ENCODE data around the gene MARCHF3.

The MARCHF3 gene

DNA sequence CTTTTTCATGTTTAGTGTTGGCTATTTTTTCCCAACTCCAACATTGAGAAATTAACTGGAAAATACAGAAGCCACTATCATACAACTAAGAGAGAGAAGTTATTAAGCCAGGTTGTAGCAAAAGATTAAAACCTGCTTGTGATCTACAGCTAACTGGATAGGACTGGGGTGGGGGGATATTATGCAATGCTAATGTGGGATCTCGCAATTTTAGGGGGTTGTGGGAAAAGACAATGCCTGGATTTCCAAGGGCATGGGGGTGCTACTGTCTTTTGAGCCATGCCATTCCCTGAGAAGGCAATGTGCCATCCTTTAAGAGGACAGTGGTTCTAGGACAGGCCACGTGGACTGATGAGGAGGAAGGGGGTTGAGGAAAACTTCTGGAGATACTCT lies 46.5 kb downstream of the MARCHF3 start:
- DNase-seq (ENCODE audit: low read depth in 2 of 2) = no peak

DNA sequence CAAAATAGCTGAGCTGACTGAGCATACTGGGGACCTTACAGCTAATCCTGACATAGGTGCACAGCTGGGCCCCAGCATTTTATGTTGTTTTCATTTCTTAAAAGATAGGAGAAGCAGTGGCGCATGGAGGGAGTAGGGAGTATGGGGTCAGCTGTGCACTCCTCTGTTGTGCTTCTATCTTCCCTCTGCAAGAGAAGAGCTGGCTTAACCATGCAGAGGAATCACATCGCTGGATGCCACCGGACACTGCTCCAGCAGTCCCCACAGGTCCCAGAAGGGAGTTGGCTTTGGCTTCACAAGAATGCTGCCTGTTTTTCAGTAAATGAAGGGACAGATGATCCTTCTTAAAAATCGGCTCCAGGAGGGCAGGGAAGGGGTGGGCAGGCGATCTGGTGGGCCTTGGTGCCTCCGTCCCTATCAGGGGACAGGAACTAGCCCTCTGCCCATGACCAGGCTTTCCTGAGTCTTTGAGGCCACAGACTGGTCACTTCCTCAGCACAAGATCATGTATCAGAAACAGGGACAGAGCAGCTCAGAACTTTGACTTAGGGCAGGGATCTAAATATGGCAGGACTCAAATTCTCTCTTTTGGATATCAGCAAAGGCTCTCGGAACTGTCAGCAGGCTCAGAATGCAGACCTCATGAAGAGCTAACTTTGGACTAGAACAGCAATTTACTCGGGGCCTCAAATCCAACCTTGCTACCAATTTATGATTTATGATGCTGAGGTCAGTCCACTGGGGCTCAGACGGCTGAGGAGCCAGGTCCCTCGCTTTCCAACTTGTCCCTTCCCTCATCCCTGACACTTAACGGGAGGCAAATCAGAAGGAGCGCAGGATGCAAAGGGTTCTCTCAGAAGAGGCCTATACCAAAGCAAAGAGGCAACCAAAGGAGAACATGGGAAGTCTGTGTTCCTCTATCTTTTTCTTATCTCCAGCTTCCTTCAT lies 47.2 kb downstream of the MARCHF3 start:
- DNase-seq (ENCODE audit: low read depth in 2 of 2) = no peak

DNA sequence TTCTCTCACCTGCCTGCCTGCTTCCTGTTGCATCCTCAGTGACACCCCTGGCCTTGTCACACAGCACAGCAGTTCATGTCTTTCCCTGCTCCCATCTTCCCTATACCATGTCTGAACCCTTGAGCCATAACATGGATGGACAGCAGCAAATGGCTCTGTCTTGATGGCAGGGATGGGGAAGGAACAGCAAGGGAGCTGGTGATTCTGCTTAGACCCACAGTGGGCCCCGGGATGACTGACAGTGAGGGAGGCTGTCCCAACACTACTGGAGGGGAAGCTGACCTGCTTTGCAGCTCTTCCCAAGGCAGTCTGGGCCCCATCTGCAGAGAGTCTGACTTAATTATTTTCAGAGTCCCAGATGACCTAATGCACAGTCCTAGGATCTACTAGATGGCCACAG lies 48.2 kb downstream of the MARCHF3 start:
- DNase-seq (ENCODE audit: low read depth in 2 of 2) = no peak

DNA sequence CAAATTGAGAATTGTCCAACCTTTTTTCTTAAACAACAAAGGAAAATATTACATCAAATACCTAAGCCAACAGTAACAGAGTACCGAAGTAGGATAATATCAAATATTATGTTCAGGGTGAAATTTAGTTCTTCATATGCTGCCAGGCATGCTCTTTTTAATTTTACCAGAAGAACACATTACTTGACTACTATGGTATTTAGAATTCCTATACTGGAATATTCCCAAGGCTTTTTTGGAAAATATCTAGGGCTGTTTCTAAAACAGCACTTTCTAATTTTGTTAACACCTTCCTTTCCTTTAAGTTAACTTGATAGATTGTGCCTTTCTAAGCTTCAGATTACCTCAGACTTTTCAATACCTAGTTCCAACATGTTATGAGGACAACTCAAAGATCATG lies 48.7 kb downstream of the MARCHF3 start:
- DNase-seq (ENCODE audit: low read depth in 2 of 2) = no peak

DNA sequence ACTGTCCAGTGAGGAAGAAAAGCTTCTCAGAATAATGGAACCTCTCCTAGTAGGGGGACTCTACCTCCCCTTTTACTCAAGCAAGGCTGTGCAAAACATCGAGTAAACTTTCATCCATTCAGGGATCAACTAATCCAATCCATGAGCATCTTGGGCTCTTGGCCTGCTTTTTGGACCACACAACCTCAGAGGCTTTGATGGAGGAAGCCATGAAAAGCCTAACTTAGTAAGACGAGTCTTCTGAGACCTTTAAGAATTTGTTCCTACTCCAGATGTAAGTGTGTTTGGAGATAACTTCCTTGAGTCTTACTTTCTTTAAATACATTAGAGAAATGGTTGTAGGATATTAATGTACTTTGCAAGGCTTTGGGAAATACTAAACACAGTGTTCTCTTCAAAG lies 49.1 kb downstream of the MARCHF3 start:
- DNase-seq (ENCODE audit: low read depth in 2 of 2) = no peak

DNA sequence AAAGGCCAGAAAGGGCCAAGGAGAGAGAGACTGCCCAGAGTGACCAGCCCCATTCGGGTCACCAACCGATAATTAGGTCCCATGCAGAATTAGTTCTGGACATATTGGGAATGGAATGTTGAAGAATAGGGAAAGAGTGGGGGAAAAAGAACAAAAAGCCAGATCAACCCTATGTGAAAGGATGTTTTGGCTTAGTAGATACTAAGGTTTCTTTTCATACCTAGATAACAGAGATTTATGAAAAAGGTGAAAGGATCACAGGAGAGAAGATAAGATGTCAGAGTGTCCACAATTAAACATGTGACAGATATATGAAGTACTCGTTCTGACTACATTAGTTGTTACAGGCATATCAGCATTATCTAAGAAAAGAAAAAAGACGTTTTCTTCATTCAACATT lies 52.1 kb downstream of the MARCHF3 start:
- DNase-seq (ENCODE audit: low read depth in 2 of 2) = no peak

DNA sequence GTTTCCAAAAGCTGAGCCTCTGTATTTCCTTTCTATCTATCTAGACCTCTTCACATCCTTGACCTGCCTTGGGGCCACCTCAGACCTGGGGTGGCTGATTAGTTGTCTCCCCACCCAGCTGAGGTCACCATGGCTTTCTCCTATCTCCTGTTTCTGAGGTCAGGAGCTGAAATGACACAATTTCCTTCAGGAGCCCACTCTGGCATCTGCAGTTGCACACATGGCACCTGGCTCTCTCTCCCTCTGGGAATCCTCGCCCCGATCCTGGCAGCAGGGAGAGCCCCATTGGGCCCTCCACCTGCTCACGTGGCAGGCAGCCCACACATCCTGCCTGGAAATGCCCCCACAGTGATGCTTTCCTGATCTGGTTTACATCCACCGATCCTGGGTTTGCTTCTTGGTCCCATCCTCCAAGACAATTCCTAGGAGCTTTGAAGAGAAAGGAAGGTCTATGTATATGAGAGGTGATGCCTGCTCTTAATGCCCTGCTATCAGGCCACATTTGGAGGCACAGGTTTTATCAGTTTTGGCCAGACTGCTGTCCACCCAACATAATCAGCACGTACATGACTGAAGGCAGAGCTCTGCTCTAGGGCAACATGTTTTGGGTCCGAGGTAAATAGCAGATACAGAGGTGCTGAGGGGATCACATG lies 53.7 kb downstream of the MARCHF3 start:
- DNase-seq (ENCODE audit: low read depth in 2 of 2) = no peak

DNA sequence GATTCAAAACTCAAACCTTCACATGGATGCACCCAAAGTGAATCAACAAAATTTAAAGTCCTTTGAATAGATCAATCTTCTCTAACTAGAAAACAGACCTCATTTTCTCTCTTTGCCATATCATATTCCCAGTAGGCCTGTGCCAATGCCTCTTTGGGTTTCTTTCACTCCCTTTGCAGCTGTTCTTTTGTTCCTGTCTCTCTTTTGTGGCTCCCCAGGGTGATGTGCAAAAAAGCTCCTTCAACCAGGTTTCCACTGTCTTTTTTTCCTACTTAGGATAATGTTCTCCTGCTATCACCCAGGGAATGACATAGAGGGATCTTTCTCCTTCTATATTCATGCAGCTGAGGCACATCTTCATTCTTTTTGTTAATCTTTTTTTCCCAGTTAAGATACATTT lies 54.6 kb downstream of the MARCHF3 start:
- no peak for DNase-seq (ENCODE audit: low read depth in 2 of 2)

DNA sequence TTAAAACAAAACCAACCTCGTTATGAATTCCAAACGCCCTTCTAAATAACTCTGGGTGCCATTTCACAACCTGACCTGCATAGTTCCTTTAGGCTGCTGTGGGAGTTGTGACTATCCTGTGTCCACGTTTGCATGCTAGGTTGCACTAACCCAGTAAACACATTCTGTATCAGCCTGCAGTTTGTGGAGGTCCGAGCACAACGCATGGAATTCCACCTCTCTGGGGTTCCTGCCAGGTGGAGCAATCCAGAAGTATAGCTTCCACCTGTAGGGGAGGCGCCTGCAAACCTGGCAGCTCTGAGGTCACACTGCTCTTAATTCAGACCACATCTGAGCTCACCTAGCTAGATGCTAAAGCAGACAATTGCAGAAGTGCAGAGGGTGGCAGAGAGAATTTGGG lies 57.2 kb downstream of the MARCHF3 start:
- DNase-seq (ENCODE audit: low read depth in 2 of 2) = no peak

DNA sequence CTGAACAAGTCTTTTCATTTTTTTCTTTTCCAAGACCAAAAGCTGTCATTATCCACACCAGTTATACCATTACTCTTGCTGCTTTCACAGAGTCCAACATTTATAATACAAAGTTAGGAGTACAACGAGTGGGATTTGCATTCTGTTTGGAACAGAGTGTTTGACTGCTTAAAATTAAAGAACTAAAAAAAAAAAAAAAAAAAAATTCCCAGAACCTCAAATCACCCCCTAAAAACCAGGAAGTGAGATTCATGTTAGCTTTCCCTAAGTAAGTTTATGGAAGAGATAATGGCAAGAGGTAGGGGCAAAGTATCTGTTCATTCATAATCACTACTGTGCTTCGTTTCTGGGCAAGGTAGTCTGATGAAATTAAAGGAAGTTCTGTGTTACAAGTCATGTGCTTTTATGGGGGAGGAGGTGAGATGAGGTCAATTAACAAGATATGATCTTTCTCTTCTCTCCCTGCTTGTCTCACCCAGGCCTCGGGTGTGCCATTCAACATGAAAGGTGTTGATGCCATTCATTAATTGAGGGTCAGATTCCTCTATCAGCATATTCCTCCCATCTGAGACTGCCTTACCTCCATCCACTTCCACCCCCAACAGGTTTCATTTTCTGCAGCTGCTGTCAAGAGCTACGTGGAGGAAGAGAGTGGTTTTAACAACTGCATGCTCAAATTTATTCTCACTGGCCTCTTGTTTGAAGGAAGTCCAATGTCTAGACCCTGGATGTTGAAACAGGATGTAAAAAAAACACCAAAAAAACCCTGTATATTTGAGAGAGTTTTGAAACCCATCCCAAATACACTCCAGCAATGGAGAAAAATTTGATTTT lies 58.1 kb downstream of the MARCHF3 start:
- no peak for DNase-seq (ENCODE audit: low read depth in 2 of 2)

DNA sequence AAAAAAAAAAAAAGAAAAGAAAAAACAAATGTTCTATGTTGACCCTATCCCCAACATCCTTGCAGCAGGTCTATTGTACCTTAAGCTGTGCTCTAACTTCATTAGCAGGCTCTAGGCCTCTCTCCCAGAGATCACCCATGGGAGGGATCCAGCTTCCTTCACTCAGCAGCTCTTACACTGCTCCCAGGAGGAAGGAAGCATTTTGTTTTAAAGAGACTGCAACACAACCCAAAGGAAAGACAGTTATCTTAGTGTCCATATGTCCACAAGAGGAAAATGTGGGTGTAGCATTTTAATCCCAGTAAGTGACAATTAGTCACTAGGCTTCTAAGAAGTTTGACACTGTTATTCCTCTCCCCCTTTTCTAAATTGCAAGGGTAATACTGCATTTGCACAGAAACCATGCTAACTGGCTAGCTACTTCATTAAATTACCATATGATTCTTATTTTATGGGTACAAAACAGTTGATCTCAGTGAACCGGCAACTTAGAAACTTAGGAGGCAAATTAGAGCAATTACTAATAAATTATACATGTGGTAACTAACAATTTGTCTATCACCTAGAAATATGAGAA lies 58.8 kb downstream of the MARCHF3 start:
- DNase-seq (ENCODE audit: low read depth in 2 of 2) = no peak

DNA sequence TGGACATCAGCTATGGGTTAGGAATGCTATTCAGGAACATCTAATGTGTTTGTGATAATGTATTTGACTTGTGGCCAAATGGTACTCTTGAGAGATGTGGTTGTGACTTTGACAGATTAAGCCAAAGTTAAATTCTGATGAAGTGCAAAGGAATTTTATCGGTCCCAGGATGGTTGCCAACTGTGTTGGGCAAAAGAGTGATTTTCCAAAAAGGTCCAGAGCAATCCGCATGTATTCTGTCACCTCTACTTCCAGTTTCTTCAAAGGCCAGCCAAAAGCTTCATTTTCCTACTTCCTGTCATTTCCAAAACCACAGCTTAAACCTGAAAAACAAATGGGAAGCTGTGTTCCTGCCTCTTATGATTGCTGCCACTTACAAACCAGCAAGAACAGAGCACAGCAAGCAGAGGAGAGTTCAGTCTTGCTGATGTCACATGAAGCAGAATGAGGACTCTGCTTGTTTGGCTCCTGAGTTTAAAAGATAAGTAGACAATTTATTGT lies 59.8 kb downstream of the MARCHF3 start:
- DNase-seq (ENCODE audit: low read depth in 2 of 2) = no peak

DNA sequence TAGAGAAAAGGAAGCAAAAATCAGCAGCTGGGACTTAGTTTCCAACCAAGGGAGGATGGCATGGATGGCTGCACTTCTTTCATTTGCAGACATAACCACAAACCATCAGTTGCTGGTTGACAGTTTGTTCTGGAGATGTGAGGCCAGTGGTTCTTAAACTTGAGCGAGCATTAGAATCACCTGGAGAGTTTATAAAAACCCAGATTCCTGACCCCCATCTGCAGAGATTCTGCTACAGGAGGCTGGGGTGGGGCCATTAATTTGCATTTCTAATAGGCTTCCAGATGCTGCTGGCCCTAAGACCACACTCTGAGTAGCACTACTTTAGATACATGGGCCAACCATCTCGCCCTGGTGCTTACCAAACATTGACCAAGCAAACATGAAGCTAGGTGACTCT lies 60.8 kb downstream of the MARCHF3 start:
- no peak for DNase-seq (ENCODE audit: low read depth in 2 of 2)

DNA sequence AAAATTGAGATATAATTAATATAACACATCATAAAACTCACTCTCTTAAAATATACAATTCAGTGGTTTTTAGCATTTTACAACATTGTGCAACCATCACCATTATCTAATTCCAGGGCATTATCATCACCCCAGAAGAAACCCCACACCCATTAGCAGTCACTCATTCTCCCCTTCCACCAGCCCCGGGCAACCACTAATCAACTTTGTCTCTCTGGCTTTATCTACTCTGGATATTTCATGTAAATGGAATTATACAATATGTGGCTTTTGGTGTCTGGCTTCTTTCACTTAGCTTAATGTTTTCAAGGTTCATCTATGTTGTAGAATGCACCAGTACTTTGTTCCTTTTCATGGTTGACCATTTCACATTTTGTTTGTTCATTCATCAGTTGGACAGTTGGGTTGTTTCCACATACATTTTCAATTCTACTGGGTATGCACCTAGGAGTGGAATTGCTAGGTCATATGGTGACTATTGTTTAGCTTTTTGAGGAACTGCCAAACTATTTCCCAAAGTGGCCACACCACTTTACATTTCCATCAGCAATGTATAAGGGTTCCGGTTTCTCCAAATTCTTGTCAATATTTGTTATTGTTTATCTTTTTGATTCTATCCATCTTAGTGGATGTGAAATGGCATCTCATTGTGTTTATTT lies 62.4 kb downstream of the MARCHF3 start:
- DNase-seq (ENCODE audit: low read depth in 2 of 2) = no peak

DNA sequence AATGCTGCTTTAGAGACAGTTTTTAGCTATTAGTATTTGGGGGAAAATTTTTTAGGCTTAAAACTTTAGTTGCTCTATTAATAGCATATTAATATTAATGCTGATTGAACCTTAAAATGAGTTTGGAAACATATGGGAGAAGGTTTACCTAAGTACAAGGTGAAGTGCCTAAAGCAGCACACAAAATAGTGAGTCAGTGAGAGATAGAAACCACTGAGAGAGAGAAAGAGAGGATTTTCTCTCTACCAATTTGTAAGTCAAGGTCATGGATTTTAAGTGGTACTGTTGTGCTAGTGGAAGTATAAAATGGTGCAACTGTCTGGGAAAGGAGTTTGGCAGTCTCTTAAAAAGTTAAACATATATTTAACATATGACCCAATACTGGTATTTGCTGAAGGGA lies 64.9 kb downstream of the MARCHF3 start:
- DNase-seq (ENCODE audit: low read depth in 2 of 2) = no peak

DNA sequence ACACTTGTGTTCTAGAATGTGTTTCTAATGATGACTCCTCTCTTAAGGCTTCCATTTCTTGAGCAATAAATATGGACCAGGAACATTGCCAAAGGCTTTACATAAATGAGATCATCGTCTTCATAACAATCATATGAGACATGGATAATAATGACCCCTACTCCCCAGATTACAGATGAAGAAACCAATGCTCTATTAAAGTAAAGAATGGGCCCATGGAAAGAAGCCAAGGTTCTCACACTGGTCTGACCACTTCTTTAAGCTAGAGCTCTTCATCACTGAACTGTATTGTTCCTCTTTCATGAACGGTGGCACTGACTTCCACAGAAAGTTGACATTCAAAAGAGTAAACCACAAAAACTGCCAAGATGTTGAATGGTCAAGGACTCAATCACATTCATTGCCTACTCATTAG lies 65.3 kb downstream of the MARCHF3 start:
- no peak for DNase-seq (ENCODE audit: low read depth in 2 of 2)

DNA sequence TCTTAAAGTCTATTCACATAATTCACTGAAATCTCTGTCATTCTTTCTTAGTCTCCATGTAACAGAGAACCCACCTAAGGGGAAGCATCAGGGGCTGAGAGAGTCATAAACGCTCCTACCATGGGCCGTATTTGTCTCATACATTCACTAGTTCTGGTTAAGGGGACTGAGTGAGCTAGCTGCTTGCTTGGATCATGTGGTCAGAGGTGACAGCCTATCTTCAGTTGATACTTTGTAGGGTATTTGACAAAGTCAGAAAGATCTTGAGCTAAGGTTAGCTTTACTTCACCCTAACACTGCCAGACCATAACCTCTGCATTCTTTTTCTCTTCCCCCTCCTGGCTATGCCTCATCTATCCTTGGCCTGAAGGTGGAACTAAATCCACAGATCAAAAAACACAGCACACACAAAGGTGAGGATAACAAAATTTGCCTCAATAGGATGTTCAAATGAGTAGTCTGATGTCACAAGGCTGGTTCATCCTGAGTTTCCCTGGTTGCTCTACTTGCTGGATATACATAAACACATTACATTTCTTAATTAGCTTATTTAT lies 66.5 kb downstream of the MARCHF3 start:
- DNase-seq (ENCODE audit: low read depth in 2 of 2) = no peak

DNA sequence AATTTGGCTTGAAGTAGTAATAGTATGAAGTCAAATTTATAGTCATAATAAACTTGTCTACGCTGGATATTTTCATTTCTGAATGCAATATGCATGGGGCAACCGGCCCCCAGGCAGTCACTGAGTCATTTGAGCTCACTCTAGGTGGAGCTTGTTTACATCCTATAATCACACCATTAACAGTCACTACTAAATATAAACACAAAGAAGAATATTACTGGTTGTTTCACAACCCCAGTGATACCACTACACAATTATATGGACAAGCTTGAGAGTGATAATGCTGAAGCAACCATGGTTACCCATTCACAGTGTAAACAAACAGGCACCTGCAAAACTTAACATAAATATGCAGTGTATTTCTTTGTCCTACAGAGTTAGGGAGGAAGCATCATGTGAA lies 68.7 kb downstream of the MARCHF3 start:
- DNase-seq (ENCODE audit: low read depth in 2 of 2) = no peak

DNA sequence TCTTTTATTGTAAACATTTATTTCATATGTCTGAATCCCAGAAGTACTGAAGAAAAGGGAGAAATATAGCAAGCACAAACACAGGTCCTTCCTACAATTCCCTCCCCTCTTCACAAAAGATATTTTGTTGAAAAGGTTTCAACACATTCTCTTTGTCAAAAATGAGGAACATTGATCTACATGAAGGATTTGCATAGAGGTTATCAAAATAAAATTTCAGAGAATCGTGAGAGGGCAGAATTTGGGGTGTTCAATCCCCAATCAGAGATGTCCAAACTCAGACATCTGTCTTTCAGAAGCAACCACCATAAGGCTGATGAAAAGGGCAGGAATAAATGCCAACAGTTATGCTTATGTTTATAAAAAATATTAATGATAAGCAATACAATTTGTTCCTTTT lies 69.2 kb downstream of the MARCHF3 start:
- DNase-seq (ENCODE audit: low read depth in 2 of 2) = no peak

DNA sequence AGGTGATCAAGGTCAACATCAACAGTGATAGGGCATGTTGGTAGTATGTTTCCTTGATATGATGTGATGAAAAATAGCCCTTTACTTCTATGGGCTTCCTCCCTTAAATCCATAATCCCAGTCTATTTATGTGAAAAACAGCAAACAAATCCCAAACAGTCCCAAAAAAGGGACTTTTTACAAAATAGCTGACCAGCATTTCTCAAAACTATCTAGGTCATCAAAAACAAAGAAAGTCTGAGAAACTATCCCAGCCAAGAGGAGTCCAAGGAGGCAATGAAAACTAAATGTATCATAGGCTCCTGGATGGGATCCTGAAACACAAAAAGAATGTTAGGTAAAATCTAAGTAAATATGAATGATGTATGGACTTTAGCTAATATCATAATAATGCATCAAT lies 71.2 kb downstream of the MARCHF3 start:
- no peak for DNase-seq (ENCODE audit: low read depth in 2 of 2)

DNA sequence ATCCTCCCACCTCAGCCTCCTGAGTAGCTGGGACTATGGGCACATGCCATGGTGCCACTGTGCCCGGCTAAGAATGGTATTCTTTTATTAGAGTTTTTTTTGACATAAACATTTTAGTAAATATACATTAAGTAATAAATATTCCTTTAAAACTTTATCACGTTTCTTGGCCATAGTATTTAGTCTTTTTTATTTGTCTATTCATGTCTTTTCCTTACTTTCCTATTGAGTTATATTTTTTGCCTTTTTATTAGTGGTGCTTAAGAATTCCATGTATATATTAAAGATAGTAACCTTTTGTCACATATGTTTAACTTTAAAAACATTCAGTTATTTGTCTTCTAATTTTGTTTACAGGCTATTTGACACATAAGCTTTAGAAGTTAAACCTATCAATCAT lies 73.4 kb downstream of the MARCHF3 start:
- no peak for DNase-seq (ENCODE audit: low read depth in 2 of 2)
